ENCODE measurements around the gene WASL. TPM values are rescaled to one million over a fixed set of nuclear protein-coding genes. Genes with fewer than 3 reads are reported as not detected.
"Not testable (repeated sequence)": the region's sequence is repeated elsewhere in the genome, so short reads cannot be mapped to it uniquely, and the experiment has no call there.

WASL gene
- total and polyA plus RNA-seq, 7 donors = 17.6 to 37.8 (median 31.0) TPM

GRCh38 chr7:123787220-123788007, 38.6 kb upstream of the WASL start:
- H3K4me3 ChIP-seq = no peak overlapping the region
- H3K9me3 ChIP-seq = no peaks in the 10 kb centered on the region
- no peaks in the 10 kb centered on the region for H3K27me3 ChIP-seq (ENCODE audit: insufficient read depth in 3 of 3, low read length in 2 of 3)
- no peak overlapping the region for H3K27ac ChIP-seq
- H3K36me3 ChIP-seq (ENCODE audit: insufficient read depth in 1 of 2, low read depth in 1 of 2) = no peaks in the 10 kb centered on the region
- intact Hi-C loops (cut with DNase I) = no loop called here
- no peak for TF ChIP-seq CTCF (IDR thresholded peaks at IDR 0.05)
- no peaks in the 10 kb centered on the region for H3K4me1 ChIP-seq
- ATAC-seq (no peak), DNase-seq (no peak)
- 89 to 97% (median 94%) methylated on average over 3 of the region's 3 CpGs for WGBS, 3 donors

GRCh38 chr7:123784263-123784662, 35.5 kb upstream of the WASL start:
- intact Hi-C loops (cut with DNase I) = no loop called here
- Histone ChIP-seq H3K27me3 (ENCODE audit: insufficient read depth in 3 of 3, low read length in 2 of 3) (no peaks in the 10 kb centered on the region), H3K4me1 (no peaks in the 10 kb centered on the region), H3K27ac (no peak overlapping the region), H3K36me3 (ENCODE audit: insufficient read depth in 1 of 2, low read depth in 1 of 2) (no peaks in the 10 kb centered on the region), H3K4me3 (no peak overlapping the region), H3K9me3 (no peaks in the 10 kb centered on the region)
- no peak for TF ChIP-seq CTCF (IDR thresholded peaks at IDR 0.05)
- ATAC-seq = no peak
- DNase-seq = no peak

- Histone ChIP-seq H3K27me3 (ENCODE audit: insufficient read depth in 3 of 3, low read length in 2 of 3) (no peaks in the 10 kb centered on the region), H3K4me3 (no peak overlapping the region), H3K36me3 (ENCODE audit: insufficient read depth in 1 of 2, low read depth in 1 of 2) (no peaks in the 10 kb centered on the region), H3K27ac (no peak overlapping the region), H3K4me1 (no peaks in the 10 kb centered on the region), H3K9me3 (no peaks in the 10 kb centered on the region)
- ATAC-seq (no peak), DNase-seq (no peak)
- WGBS, 3 donors = 81 to 87% (median 82%) methylated on average over 3 of the region's 3 CpGs
- intact Hi-C loops (cut with DNase I) = no loop called here
- TF ChIP-seq CTCF (IDR thresholded peaks at IDR 0.05) = no peak
Measured at GRCh38 chr7:123783820-123784219, 35.0 kb upstream of the WASL start.

GRCh38 chr7:123782071-123782798, 33.4 kb upstream of the WASL start:
- no peak for TF ChIP-seq CTCF (IDR thresholded peaks at IDR 0.05)
- intact Hi-C loops (cut with DNase I) = no loop called here
- 80 to 90% (median 83%) methylated on average over 2 of the region's 2 CpGs for WGBS, 3 donors

GRCh38 chr7:123780472-123780871, 31.7 kb upstream of the WASL start:
- intact Hi-C loops (cut with DNase I); H3K4me1 ChIP-seq; H3K27me3 ChIP-seq (ENCODE audit: insufficient read depth in 3 of 3, low read length in 2 of 3); ATAC-seq; H3K36me3 ChIP-seq (ENCODE audit: insufficient read depth in 1 of 2, low read depth in 1 of 2); H3K9me3 ChIP-seq; DNase-seq; H3K27ac ChIP-seq; H3K4me3 ChIP-seq: not testable (repeated sequence)
- whole genome bisulfite sequencing, 3 donors = 48 to 50% methylated on average over 2 of the region's 2 CpGs; no CpG with 5 or more reads in 1 of the 3 donors

More at GRCh38 chr7:123782071-123782798, 33.4 kb upstream of the WASL start:
- DNase-seq (no peak), ATAC-seq (no peak)
- no peak overlapping the region for H3K4me3 ChIP-seq
- H3K9me3 ChIP-seq = no peaks in the 10 kb centered on the region
- no peaks in the 10 kb centered on the region for H3K4me1 ChIP-seq
- no peaks in the 10 kb centered on the region for H3K36me3 ChIP-seq (ENCODE audit: insufficient read depth in 1 of 2, low read depth in 1 of 2)
- H3K27ac ChIP-seq = no peak overlapping the region
- no peaks in the 10 kb centered on the region for H3K27me3 ChIP-seq (ENCODE audit: insufficient read depth in 3 of 3, low read length in 2 of 3)

All from psoas muscle (tissue), 8 donors.